ENCODE results near the gene UBAP1L.

GRCh38 chr15:65110676-65111292, 4.2 kb downstream of the UBAP1L start:
- no peak for TF ChIP-seq CTCF (IDR thresholded peaks at IDR 0.05)
- no peak for TF ChIP-seq POLR2A (IDR thresholded peaks at IDR 0.05)

All from testis (tissue), 2 donors.